ENCODE results near the gene TXNDC15.

The TXNDC15 gene

GRCh38 chr5:134920848-134921575 lies 46.8 kb downstream of the TXNDC15 start:
- no peak for DNase-seq

GRCh38 chr5:134932508-134932907 lies 58.3 kb downstream of the TXNDC15 start:
- no peak for DNase-seq

- no peak for DNase-seq
Observed at GRCh38 chr5:134934202-134934601, 60.0 kb downstream of the TXNDC15 start.

- DNase-seq, result no peak
Observed at GRCh38 chr5:134935711-134936602, 61.8 kb downstream of the TXNDC15 start.

- DNase-seq, result no peak
Observed at GRCh38 chr5:134937526-134937925, 63.4 kb downstream of the TXNDC15 start.

GRCh38 chr5:134938030-134938429 lies 63.9 kb downstream of the TXNDC15 start:
- no peak for DNase-seq

GRCh38 chr5:134939500-134939899 lies 65.3 kb downstream of the TXNDC15 start:
- DNase-seq, result no peak

- no peak for DNase-seq
Observed at GRCh38 chr5:134943547-134943946, 69.4 kb downstream of the TXNDC15 start.

GRCh38 chr5:134944630-134945029 lies 70.5 kb downstream of the TXNDC15 start:
- DNase-seq, result no peak

GRCh38 chr5:134945041-134945440 lies 70.9 kb downstream of the TXNDC15 start:
- DNase-seq, result no peak

- no peak for DNase-seq
Observed at GRCh38 chr5:134948911-134949310, 74.7 kb downstream of the TXNDC15 start.

GRCh38 chr5:134949316-134949715 lies 75.1 kb downstream of the TXNDC15 start:
- DNase-seq, result no peak

All from bone marrow (tissue), 2 donors.